Measurements from ENCODE around the gene OR2A5. TPM values are rescaled to one million over a fixed set of nuclear protein-coding genes. Genes with fewer than 3 reads are reported as not detected.
"Not testable (repeated sequence)": the region's sequence is repeated elsewhere in the genome, so short reads cannot be mapped to it uniquely, and the experiment has no call there.

The OR2A5 gene
- total RNA-seq, 1 donor from 2014 or later, result not detected

GRCh38 chr7:144032985-144033709 is 15.6 kb upstream of the OR2A5 start:
- no peak for DNase-seq (ENCODE audit: low read depth)

GRCh38 chr7:144035385-144035784 is 13.4 kb upstream of the OR2A5 start:
- no peak for DNase-seq (ENCODE audit: low read depth)

GRCh38 chr7:144036302-144036885 is 12.4 kb upstream of the OR2A5 start:
- no peak for DNase-seq (ENCODE audit: low read depth)

GRCh38 chr7:144037414-144038035 is 11.2 kb upstream of the OR2A5 start:
- DNase-seq (ENCODE audit: low read depth), result no peak

GRCh38 chr7:144038887-144039286 is 9.9 kb upstream of the OR2A5 start:
- DNase-seq (ENCODE audit: low read depth), result no peak

GRCh38 chr7:144049491-144049890 is 743 bp downstream of the OR2A5 start:
- no peak for DNase-seq (ENCODE audit: low read depth)

GRCh38 chr7:144050093-144050492 is 1.3 kb downstream of the OR2A5 start:
- DNase-seq (ENCODE audit: low read depth), result no peak

GRCh38 chr7:144050884-144051283 is 2.1 kb downstream of the OR2A5 start:
- not testable (repeated sequence) for DNase-seq (ENCODE audit: low read depth)

- DNase-seq (ENCODE audit: low read depth), result no peak
These were observed 9.2 kb downstream of the OR2A5 start for GRCh38 chr7:144057954-144058353.

- no peak for DNase-seq (ENCODE audit: low read depth)
These were observed 15.0 kb downstream of the OR2A5 start for GRCh38 chr7:144063710-144064109.

GRCh38 chr7:144069511-144069910 is 20.8 kb downstream of the OR2A5 start, which contains the start of gene OR2A25:
Gene OR2A25 (plus strand): TSS chr7:144069811. CDS start chr7:144074220, 4,409 bp downstream.
- DNase-seq (ENCODE audit: low read depth), result no peak

GRCh38 chr7:144069953-144070352 is 21.2 kb downstream of the OR2A5 start:
- no peak for DNase-seq (ENCODE audit: low read depth)

- DNase-seq (ENCODE audit: low read depth), result no peak
These were observed 25.6 kb downstream of the OR2A5 start for GRCh38 chr7:144074374-144074773.

GRCh38 chr7:144085978-144086377 is 37.2 kb downstream of the OR2A5 start, which contains the start of gene OR2A12:
Gene OR2A12 (plus strand): TSS chr7:144086278. CDS start chr7:144095108, 8,830 bp downstream.
- no peak for DNase-seq (ENCODE audit: low read depth)

GRCh38 chr7:144086730-144087129 is 38.0 kb downstream of the OR2A5 start:
- DNase-seq (ENCODE audit: low read depth), result no peak

GRCh38 chr7:144087230-144087629 is 38.5 kb downstream of the OR2A5 start:
- no peak for DNase-seq (ENCODE audit: low read depth)

GRCh38 chr7:144090667-144091066 is 41.9 kb downstream of the OR2A5 start:
- DNase-seq (ENCODE audit: low read depth), result no peak

GRCh38 chr7:144098776-144099175 is 50.0 kb downstream of the OR2A5 start:
- DNase-seq (ENCODE audit: low read depth), result no peak

GRCh38 chr7:144100607-144101006 is 51.9 kb downstream of the OR2A5 start:
- DNase-seq (ENCODE audit: low read depth), result no peak

- DNase-seq (ENCODE audit: low read depth), result no peak
These were observed 53.3 kb downstream of the OR2A5 start for GRCh38 chr7:144102041-144102440.

GRCh38 chr7:144105211-144105610 is 56.5 kb downstream of the OR2A5 start:
- DNase-seq (ENCODE audit: low read depth), result no peak
